Duodenal mucosa (tissue), 2 donors: ENCODE results near the gene AZIN2.
"Not testable (repeated sequence)": the region's sequence is repeated elsewhere in the genome, so short reads cannot be mapped to it uniquely, and the experiment has no call there.

Source experiments
- H3K27ac ChIP-seq: one replicate; pipeline ENCODE4 v1.7.0; 2013; ENCODE audit warnings: low read depth, low read length
- H3K27me3 ChIP-seq, 2 donors: one replicate each; pipeline ENCODE4 v1.7.0; 2013; ENCODE audit warnings: low read length in 2 of 2, control low read depth in 1 of 2; ENCODE audit not compliant: insufficient read depth in 2 of 2, control insufficient read depth in 1 of 2
- H3K36me3 ChIP-seq, 2 donors: one replicate each; pipeline ENCODE4 v1.7.0; 2013; ENCODE audit warnings: low read length in 2 of 2, control low read depth in 1 of 2; ENCODE audit not compliant: insufficient read depth in 2 of 2, control insufficient read depth in 1 of 2
- H3K4me1 ChIP-seq, 2 donors: one replicate each; pipeline ENCODE4 v1.7.0; 2013; ENCODE audit warnings: low read length in 2 of 2, control low read depth in 1 of 2; ENCODE audit not compliant: insufficient read depth in 2 of 2, control insufficient read depth in 1 of 2
- H3K4me3 ChIP-seq, 2 donors: one replicate each; pipeline ENCODE4 v1.7.0; 2013; ENCODE audit warnings: low read length in 2 of 2, low read depth in 1 of 2
- H3K9ac ChIP-seq, 2 donors: one replicate each; pipeline ENCODE4 v1.7.0; 2013; ENCODE audit warnings: low read length in 2 of 2, low read depth in 1 of 2
- H3K9me3 ChIP-seq, 2 donors: one replicate each; pipeline ENCODE4 v1.7.0; 2013; ENCODE audit warnings: low read length in 2 of 2, control low read depth in 1 of 2; ENCODE audit not compliant: control insufficient read depth in 1 of 2

The AZIN2 gene

GRCh38 chr1:33057095-33057494, 23.9 kb upstream of the AZIN2 start:
- H3K27me3 ChIP-seq = no peaks in the 10 kb centered on the region
- no peak overlapping the region for H3K4me3 ChIP-seq
- H3K27ac ChIP-seq = no peak overlapping the region

GRCh38 chr1:33060579-33061083, 20.3 kb upstream of the AZIN2 start:
- H3K27ac ChIP-seq = no peak overlapping the region
- H3K9me3 ChIP-seq = peaks cover 22 to 33% of the 10 kb centered on the region in 2 donors
- H3K4me1 ChIP-seq = peaks cover 1 to 5% of the 10 kb centered on the region in 2 donors
- no peaks in the 10 kb centered on the region for H3K36me3 ChIP-seq
- H3K9ac ChIP-seq = no peak overlapping the region
- no peak overlapping the region for H3K4me3 ChIP-seq
- no peaks in the 10 kb centered on the region for H3K27me3 ChIP-seq

More at GRCh38 chr1:33057095-33057494, 23.9 kb upstream of the AZIN2 start:
- Histone ChIP-seq H3K4me1 (peaks cover 10 to 11% of the 10 kb centered on the region in 2 donors), H3K9me3 (peaks cover 0 to 4% of the 10 kb centered on the region in 2 donors), H3K9ac (no peak overlapping the region), H3K36me3 (no peaks in the 10 kb centered on the region)

DNA sequence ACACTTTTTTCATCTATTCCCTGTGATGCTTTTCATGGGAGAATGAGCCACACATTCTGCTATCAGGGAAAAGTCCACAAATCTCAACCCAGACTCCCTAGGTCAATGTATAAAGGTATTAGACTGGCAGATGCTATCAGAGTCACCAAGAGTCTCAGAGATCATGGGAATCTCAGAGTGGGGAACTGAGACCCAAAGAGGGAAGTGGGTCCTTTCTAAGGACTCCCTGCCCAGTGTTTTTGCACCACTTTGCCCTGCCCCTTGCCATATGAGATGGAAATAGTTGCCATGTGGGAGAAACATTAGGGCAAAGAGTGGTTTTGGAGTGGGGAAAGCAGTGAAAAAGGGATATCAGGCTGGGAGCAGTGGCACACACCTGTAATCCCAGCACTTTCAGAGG, 19.1 kb upstream of the AZIN2 start:
- H3K27ac ChIP-seq = no peak overlapping the region
- peaks cover 28 to 33% of the 10 kb centered on the region in 2 donors for H3K9me3 ChIP-seq
- H3K4me3 ChIP-seq = no peak overlapping the region
- H3K9ac ChIP-seq = no peak overlapping the region
- H3K36me3 ChIP-seq = no peaks in the 10 kb centered on the region
- H3K4me1 ChIP-seq = peaks cover 0 to 5% of the 10 kb centered on the region in 2 donors
- H3K27me3 ChIP-seq = no peaks in the 10 kb centered on the region

GRCh38 chr1:33064284-33064683, 16.7 kb upstream of the AZIN2 start:
- H3K36me3 ChIP-seq, H3K27ac ChIP-seq, H3K9ac ChIP-seq, H3K4me1 ChIP-seq, H3K27me3 ChIP-seq, H3K4me3 ChIP-seq: not testable (repeated sequence)
- H3K9me3 ChIP-seq = peaks cover 28 to 33% of the 10 kb centered on the region in 2 donors

DNA sequence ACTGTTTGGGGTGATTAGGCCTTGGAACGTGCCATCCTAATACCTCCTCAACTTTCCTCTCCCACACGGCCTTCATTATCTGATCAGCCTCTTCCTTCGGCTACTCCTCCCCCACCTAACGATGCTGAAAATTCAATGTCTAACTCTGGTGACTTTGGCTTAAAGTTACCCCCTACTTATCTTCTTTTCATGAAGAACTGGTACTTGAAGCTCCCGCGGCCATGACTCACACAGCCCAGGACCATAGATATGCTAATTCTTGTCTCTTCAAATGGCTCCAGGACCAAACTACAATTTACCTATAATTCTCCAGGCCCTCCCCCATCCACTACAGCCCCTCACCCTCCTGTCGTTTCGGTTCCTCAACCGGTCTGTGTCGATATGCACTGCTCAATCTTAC, 15.7 kb upstream of the AZIN2 start:
- no peak overlapping the region for H3K4me3 ChIP-seq
- no peaks in the 10 kb centered on the region for H3K27me3 ChIP-seq
- H3K27ac ChIP-seq = no peak overlapping the region
- H3K36me3 ChIP-seq = no peaks in the 10 kb centered on the region
- H3K9ac ChIP-seq = no peak overlapping the region
- H3K4me1 ChIP-seq = peaks cover 0 to 5% of the 10 kb centered on the region in 2 donors
- peaks cover 28 to 33% of the 10 kb centered on the region in 2 donors for H3K9me3 ChIP-seq

DNA sequence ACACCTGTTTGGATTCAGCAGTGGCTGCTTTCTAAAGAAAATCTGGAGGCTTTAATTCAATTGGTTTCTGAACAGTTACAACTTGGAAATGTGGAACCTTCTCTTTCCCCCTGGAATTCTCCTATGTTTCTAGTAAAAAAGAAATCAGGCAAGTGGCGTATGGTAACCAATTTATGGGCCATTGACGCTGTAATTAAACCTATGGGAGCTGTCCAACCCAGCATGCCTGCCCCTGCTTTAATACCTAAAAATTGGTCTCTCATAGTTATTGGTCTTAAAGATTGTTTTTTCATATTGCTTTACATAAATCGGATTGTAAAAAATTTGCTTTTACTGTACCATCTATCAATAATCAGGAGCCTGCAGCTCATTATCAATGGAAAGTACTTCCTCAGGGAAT, 14.5 kb upstream of the AZIN2 start:
- not testable (repeated sequence) for H3K9ac ChIP-seq, H3K36me3 ChIP-seq, H3K4me3 ChIP-seq, H3K4me1 ChIP-seq, H3K27me3 ChIP-seq, H3K27ac ChIP-seq
- peaks cover 28 to 33% of the 10 kb centered on the region in 2 donors for H3K9me3 ChIP-seq

- peaks cover 24 to 26% of the 10 kb centered on the region in 2 donors for H3K9me3 ChIP-seq
- not testable (repeated sequence) for H3K27me3 ChIP-seq, H3K27ac ChIP-seq, H3K36me3 ChIP-seq, H3K9ac ChIP-seq, H3K4me3 ChIP-seq, H3K4me1 ChIP-seq
Measured at GRCh38 chr1:33068108-33068507, 12.8 kb upstream of the AZIN2 start.

DNA sequence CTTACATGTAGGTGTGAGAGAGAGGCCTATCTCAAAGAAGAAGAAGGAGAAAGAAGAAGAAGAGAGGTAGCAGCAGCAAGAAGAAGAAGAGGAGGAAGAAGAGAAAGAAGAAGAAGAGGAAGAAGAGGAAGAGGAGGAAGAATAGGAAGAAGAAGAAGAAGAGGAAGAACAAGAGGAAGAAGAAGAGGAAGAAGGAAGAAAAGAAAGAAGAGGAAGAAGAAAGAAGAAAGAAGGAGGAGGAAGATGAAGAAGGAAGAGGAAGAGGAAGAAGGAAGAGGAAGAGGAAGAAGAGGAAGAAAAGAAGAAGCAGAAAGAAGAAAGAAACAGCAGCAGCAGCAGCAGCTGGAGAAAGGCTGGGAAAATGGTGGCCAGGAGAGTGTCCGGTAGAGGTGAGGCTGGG, 10.3 kb upstream of the AZIN2 start:
- H3K27ac ChIP-seq = no peak overlapping the region
- H3K4me3 ChIP-seq = no peak overlapping the region
- no peaks in the 10 kb centered on the region for H3K27me3 ChIP-seq
- H3K9ac ChIP-seq = no peak overlapping the region
- H3K36me3 ChIP-seq = no peaks in the 10 kb centered on the region
- H3K4me1 ChIP-seq = no peaks in the 10 kb centered on the region
- peaks cover 0 to 6% of the 10 kb centered on the region in 2 donors for H3K9me3 ChIP-seq

DNA sequence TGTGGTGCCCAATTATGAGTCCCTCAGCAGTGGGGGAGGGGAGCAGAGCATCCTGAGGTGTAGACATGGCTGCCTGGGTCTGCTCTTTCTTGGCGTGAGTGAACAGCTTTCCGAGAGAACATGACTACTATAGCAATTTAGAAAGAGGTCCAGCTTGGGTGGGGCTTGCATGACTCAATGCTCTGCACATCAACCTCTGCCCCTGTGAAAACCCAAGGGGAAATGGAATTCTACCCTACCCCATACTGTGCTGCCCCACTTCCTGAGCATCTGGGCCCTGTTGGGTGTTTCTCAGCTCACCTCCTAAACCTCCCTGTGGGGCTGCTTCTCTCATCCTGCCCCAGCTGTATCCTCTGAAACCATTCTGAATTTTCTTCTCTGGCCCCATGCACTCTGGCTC, 8.2 kb upstream of the AZIN2 start:
- H3K27ac ChIP-seq = no peak overlapping the region
- H3K4me3 ChIP-seq = no peak overlapping the region
- no peak overlapping the region for H3K9ac ChIP-seq
- no peaks in the 10 kb centered on the region for H3K36me3 ChIP-seq
- H3K4me1 ChIP-seq = no peaks in the 10 kb centered on the region
- no peaks in the 10 kb centered on the region for H3K9me3 ChIP-seq
- no peaks in the 10 kb centered on the region for H3K27me3 ChIP-seq

DNA sequence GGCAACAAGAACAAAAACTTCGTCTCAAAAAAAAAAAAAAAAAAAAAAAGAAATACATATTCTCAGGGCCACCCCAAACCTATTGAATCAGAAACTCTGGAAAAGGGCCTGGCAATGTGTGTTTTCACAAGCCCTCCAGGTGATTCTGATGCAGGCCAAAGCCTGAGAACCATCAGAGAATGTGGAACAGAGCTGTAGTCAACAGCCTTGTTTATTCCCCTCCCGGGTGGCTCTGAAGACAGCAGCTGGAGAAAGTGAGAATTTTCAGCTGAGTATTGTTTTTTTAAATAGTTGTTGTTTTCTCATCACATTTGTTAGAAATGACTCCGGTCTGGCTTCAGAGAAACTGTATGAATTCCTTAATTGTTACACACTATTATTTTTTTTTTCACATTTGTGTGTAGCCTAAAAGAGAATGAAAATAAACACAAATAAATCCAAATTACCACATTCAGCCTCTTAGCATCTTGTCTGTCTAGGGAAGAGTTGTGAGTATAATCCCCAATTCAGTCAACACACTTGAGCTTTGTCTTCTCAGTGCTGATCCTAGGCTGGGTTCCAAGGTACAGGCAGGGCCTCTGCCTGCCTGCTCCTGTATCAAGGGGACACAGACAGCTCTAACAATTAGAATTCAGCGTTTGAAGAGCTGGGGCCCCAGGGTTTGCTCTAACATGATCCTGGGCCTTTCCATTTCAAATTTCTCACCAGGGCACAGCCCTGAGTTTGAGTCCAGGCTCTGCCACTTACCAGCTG, 6.6 kb upstream of the AZIN2 start:
- Histone ChIP-seq H3K9me3 (no peaks in the 10 kb centered on the region), H3K27me3 (no peaks in the 10 kb centered on the region), H3K4me1 (no peaks in the 10 kb centered on the region), H3K27ac (no peak overlapping the region), H3K9ac (no peak overlapping the region), H3K4me3 (no peak overlapping the region), H3K36me3 (no peaks in the 10 kb centered on the region)
